A673 (cell line): Measurements from ENCODE around the gene PZP. TPM values are rescaled to one million over a fixed set of nuclear protein-coding genes. Genes with fewer than 3 reads are reported as not detected.
"Not testable (repeated sequence)": the region's sequence is repeated elsewhere in the genome, so short reads cannot be mapped to it uniquely, and the experiment has no call there.

Experiments
- BruUV-seq: library from RNA; stranded (reverse); fragments of 400-500 nt; replicated peaks from 2 replicates; lab custom pipeline; 2021; lab: Mats Ljungman, UMichigan
- CTCF ChIA-PET: fragments of 300-600 bp; sonication (Branson Sonifier 250); formaldehyde crosslinking; loops from one replicate; lab custom pipeline; 2022; ENCODE audit warnings: antibody characterized with exemption; lab: Charles Lee
- POLR2A ChIA-PET: fragments of 300-600 bp; sonication (Branson Sonifier 250); formaldehyde crosslinking; loops from one replicate; lab custom pipeline; 2022; ENCODE audit warnings: antibody characterized with exemption; ENCODE audit not compliant: low non-redundant PET; lab: Charles Lee
- DNase-seq: peaks from one replicate; pipeline ENCODE4 v3.0.0-alpha.2; 2015; ENCODE audit warnings: low spot score
- H3K27ac ChIP-seq: fragments of 200-600 bp; sonication (generic); 2 replicates; pipeline ENCODE4 v1.5.1; 2016; ENCODE audit warnings: mixed run types, low read depth, mild to moderate bottlenecking, mixed read lengths, antibody characterized with exemption, low read length; ENCODE audit not compliant: poor library complexity, severe bottlenecking
- H3K27me3 ChIP-seq: fragments of 200-600 bp; sonication (generic); replicated peaks from 2 replicates; pipeline ENCODE4 v1.6.1; 2017; ENCODE audit warnings: mixed run types, low read depth, mild to moderate bottlenecking, mixed read lengths, antibody characterized with exemption, low read length; ENCODE audit not compliant: insufficient read depth, poor library complexity
- H3K36me3 ChIP-seq: fragments of 200-600 bp; sonication (generic); 2 replicates; pipeline ENCODE4 v1.6.1; 2016; ENCODE audit warnings: mixed run types, mild to moderate bottlenecking, mixed read lengths, antibody characterized with exemption, low read length; ENCODE audit not compliant: insufficient read depth, poor library complexity, severe bottlenecking
- H3K4me1 ChIP-seq: fragments of 200-600 bp; sonication (generic); 2 replicates; pipeline ENCODE4 v1.6.1; 2017; ENCODE audit warnings: mixed run types, mild to moderate bottlenecking, mixed read lengths, antibody characterized with exemption, low read length; ENCODE audit not compliant: insufficient read depth, poor library complexity, severe bottlenecking
- H3K4me3 ChIP-seq: fragments of 200-600 bp; sonication (generic); 2 replicates; pipeline ENCODE4 v1.5.1; 2016; ENCODE audit warnings: low read depth, mixed run types, mild to moderate bottlenecking, mixed read lengths, low read length; ENCODE audit not compliant: poor library complexity, severe bottlenecking
- H3K9me3 ChIP-seq: fragments of 200-600 bp; sonication (generic); 2 replicates; pipeline ENCODE4 v1.6.1; 2016; ENCODE audit warnings: mixed run types, low read depth, mild to moderate bottlenecking, mixed read lengths, antibody characterized with exemption, low read length; ENCODE audit not compliant: poor library complexity, severe bottlenecking
- EZH2 ChIP-seq: fragments of 200-600 bp; sonication (generic); IDR thresholded peaks from 2 replicates; pipeline ENCODE4 v1.6.1; 2017; ENCODE audit warnings: borderline replicate concordance, low read depth, mild to moderate bottlenecking, mixed read lengths, antibody characterized with exemption, low read length; ENCODE audit not compliant: poor library complexity, severe bottlenecking
- intact Hi-C: fragments of 100-400 bp; cut with micrococcal nuclease; formaldehyde crosslinking; loops from one replicate; pipeline ENCODE4 v1.10.0; 2022; ENCODE audit not compliant: unreplicated experiment
- total RNA-seq: library from RNA; stranded (reverse); gene quantifications from 2 replicates; pipeline ENCODE4 v1.2.3, GENCODE V29; 2021
- TF ChIP-seq, protein P1 (sequence below): fragments of 300-800, 200-600 bp; sonication (generic); conservative IDR thresholded peaks from 2 replicates; pipeline ENCODE4 v1.5.1; 2017; ENCODE audit warnings: low read depth, mild to moderate bottlenecking, antibody characterized with exemption, low read length, moderate library complexity, mixed read lengths

Gene PZP
- total RNA-seq, 1 experiment from 2014 or later = not detected

DNA sequence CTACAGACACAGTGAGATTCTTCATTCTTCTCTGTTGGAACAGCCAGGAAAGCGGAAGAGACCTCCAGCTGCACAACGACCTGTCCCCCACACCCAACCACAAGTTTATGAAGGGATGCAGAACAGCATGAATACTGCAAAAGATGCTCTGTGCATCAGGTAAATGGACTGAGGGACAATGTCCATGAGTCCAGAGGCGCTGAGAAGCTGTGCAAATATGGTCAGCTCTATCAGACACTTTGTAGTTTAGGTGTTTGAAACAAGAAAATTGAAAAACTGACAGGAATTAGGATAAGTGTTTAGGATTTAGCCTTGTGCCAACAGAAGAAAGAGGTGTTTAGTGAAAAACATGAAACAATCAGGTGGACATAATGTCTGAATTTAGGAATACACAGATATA lies 33.1 kb upstream of the PZP start:
- Histone ChIP-seq H3K27ac (no peak overlapping the region), H3K27me3 (peaks cover 56% of the 10 kb centered on the region), H3K9me3 (no peaks in the 10 kb centered on the region), H3K36me3 (no peaks in the 10 kb centered on the region), H3K4me1 (no peaks in the 10 kb centered on the region), H3K4me3 (no peak overlapping the region)
- ChIA-PET CTCF (no interaction called here), POLR2A (no interaction called here)
- no peak for TF ChIP-seq EZH2
- TF ChIP-seq, protein P1, sequence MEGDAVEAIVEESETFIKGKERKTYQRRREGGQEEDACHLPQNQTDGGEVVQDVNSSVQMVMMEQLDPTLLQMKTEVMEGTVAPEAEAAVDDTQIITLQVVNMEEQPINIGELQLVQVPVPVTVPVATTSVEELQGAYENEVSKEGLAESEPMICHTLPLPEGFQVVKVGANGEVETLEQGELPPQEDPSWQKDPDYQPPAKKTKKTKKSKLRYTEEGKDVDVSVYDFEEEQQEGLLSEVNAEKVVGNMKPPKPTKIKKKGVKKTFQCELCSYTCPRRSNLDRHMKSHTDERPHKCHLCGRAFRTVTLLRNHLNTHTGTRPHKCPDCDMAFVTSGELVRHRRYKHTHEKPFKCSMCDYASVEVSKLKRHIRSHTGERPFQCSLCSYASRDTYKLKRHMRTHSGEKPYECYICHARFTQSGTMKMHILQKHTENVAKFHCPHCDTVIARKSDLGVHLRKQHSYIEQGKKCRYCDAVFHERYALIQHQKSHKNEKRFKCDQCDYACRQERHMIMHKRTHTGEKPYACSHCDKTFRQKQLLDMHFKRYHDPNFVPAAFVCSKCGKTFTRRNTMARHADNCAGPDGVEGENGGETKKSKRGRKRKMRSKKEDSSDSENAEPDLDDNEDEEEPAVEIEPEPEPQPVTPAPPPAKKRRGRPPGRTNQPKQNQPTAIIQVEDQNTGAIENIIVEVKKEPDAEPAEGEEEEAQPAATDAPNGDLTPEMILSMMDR = no peak
- BruUV-seq = no TSS peak
- intact Hi-C loops = no loop called here
- no peak for DNase-seq

DNA sequence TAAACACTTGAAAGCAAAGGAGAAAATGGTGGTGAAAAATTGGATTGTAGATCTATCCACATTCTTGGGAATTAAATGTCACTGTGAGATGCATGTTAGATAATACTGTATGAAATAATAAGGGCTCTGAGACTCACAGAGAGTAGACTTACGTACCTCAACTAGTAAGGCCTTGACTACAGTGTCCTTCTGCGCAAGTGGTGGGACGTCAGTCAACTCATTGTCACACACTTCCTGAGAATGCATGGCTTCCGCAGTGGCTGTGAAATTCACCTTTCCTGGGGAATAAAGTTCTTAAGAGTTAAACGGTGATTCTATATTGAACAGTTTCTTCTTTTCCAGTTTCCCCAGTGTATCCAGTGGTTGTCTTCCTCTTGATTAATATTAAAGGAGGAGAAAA lies 32.6 kb upstream of the PZP start:
- TF ChIP-seq, protein P1 = no peak
- no peak for TF ChIP-seq EZH2
- no TSS peak for BruUV-seq
- Histone ChIP-seq H3K27ac (no peak overlapping the region), H3K9me3 (no peaks in the 10 kb centered on the region), H3K4me3 (no peak overlapping the region), H3K27me3 (peaks cover 61% of the 10 kb centered on the region), H3K36me3 (no peaks in the 10 kb centered on the region), H3K4me1 (no peaks in the 10 kb centered on the region)
- CTCF ChIA-PET = no interaction called here
- POLR2A ChIA-PET = no interaction called here
- intact Hi-C loops = no loop called here
- DNase-seq = no peak

DNA sequence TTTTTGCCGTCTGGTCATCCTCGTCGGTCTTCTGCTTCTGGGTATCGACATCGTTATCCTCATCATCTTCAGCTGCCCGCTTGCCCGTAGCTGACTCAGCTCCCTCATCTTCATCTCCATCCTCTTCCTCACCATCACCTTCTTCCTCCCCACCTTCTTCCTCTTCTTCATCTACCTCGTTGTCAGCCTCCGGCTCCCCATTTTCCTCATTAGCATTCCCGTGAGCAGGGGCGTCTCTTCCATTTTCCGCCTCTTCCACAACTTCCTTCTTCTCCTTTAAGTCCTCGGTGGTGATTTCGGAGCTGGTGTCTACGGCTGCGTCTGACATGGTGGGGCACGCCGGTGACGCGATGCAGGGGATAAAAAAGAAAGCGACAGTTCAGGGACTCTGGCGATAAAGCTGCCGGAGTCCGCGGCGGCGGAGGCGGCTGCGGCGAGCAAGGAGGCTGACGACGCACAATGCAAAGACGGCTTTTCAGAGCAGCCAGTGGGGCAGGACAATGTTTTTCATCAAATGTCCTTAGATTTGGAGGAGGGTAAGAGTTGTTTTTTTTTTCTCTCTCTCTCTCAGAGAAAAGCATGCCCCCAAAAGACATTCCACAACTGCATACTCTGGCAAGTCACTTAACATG lies 31.9 kb upstream of the PZP start:
- POLR2A ChIA-PET, H3K27ac ChIP-seq, BruUV-seq, DNase-seq, H3K36me3 ChIP-seq, intact Hi-C loops, H3K4me3 ChIP-seq, H3K9me3 ChIP-seq, H3K4me1 ChIP-seq: not testable (repeated sequence)
- CTCF ChIA-PET = interaction anchor here (0.6 kb wide), 1 partner anchor 696 kb away, joined by 3 read pairs; no protein-coding TSS in a partner anchor
- H3K27me3 ChIP-seq = peaks cover 64% of the 10 kb centered on the region

DNA sequence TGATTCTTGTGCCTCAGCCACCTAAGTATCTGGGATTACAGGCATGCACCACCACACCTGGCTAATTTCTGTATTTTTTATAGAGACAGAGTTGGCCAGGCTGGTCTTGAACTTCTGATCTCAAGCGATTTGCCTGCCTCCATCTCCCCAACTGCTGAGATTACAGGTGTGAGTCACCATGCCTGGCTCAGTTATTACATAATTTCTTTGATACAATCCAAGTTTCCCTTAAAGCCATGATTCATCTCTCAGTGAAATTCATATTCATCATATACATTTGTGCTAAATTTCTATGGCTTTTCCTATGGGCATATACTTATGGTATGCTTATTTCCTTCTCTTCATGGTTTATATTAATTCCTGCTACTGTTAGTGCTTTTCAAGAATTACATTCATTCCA lies 29.1 kb upstream of the PZP start:
- Histone ChIP-seq H3K4me3 (no peak overlapping the region), H3K27ac (no peak overlapping the region), H3K36me3 (no peaks in the 10 kb centered on the region), H3K9me3 (no peaks in the 10 kb centered on the region), H3K27me3 (peaks cover 56% of the 10 kb centered on the region), H3K4me1 (no peaks in the 10 kb centered on the region)
- ChIA-PET POLR2A (no interaction called here), CTCF (no interaction called here)
- BruUV-seq = no TSS peak
- no peak for DNase-seq
- TF ChIP-seq, protein P1 = no peak
- TF ChIP-seq EZH2 = no peak
- intact Hi-C loops = no loop called here
